ENCODE measurements around the gene URM1. TPM values are rescaled to one million over a fixed set of nuclear protein-coding genes. Genes with fewer than 3 reads are reported as not detected.
"Not testable (repeated sequence)": the region's sequence is repeated elsewhere in the genome, so short reads cannot be mapped to it uniquely, and the experiment has no call there.

URM1 gene
- polyA plus RNA-seq, 1 donor from 2014 or later = 80.8 TPM

- peaks cover 54% of the 10 kb centered on the region for H3K27me3 ChIP-seq (ENCODE audit: insufficient read depth, low read depth, low read length)
- H3K4me2 ChIP-seq (ENCODE audit: low read length) = no peak overlapping the region
- H3K9me3 ChIP-seq (ENCODE audit: low read length) = no peaks in the 10 kb centered on the region
- no peaks in the 10 kb centered on the region for H3K79me2 ChIP-seq (replicated peaks; ENCODE audit: insufficient read depth, low read length)
- no peak overlapping the region for H3K9ac ChIP-seq (ENCODE audit: low read length)
- H2AFZ ChIP-seq (ENCODE audit: low read depth, low read length) = no peak overlapping the region
- H3K4me3 ChIP-seq (ENCODE audit: low read length) = no peak overlapping the region
- H3K36me3 ChIP-seq (ENCODE audit: insufficient read depth, low read length) = no peaks in the 10 kb centered on the region
- TF ChIP-seq REST (IDR thresholded peaks at IDR 0.05; ENCODE audit: borderline replicate concordance) (no peak), EZH2 (IDR thresholded peaks at IDR 0.05; ENCODE audit: borderline replicate concordance, insufficient read depth, low read length, poor library complexity, severe bottlenecking) (no peak), RAD21 (conservative IDR thresholded peaks at IDR 0.05) (no peak), MXI1 (conservative IDR thresholded peaks at IDR 0.05; ENCODE audit: poor library complexity, severe bottlenecking) (no peak), POLR2AphosphoS5 (IDR thresholded peaks at IDR 0.05) (no peak), TAF1 (IDR thresholded peaks at IDR 0.05; ENCODE audit: low read depth) (no peak), EP300 (conservative IDR thresholded peaks at IDR 0.05; ENCODE audit: poor library complexity, severe bottlenecking) (no peak)
- no peaks in the 10 kb centered on the region for H3K9me2 ChIP-seq (ENCODE audit: insufficient read depth, low read length)
- H3K27ac ChIP-seq (ENCODE audit: low read length) = no peak overlapping the region
- H4K20me1 ChIP-seq (ENCODE audit: insufficient read depth) = no peaks in the 10 kb centered on the region
- H3F3A ChIP-seq (ENCODE audit: insufficient read depth, low read length, poor library complexity, severe bottlenecking) = no peaks in the 10 kb centered on the region
Observed at GRCh38 chr9:128411364-128412119, 40.4 kb downstream of the URM1 start.

- Histone ChIP-seq H3F3A (ENCODE audit: insufficient read depth, low read length, poor library complexity, severe bottlenecking) (no peaks in the 10 kb centered on the region), H3K27ac (ENCODE audit: low read length) (no peak overlapping the region), H3K27me3 (ENCODE audit: insufficient read depth, low read depth, low read length) (peaks cover 61% of the 10 kb centered on the region), H3K4me2 (ENCODE audit: low read length) (no peak overlapping the region), H3K9me3 (ENCODE audit: low read length) (no peaks in the 10 kb centered on the region), H4K20me1 (ENCODE audit: insufficient read depth) (no peaks in the 10 kb centered on the region), H3K9me2 (ENCODE audit: insufficient read depth, low read length) (no peaks in the 10 kb centered on the region), H3K4me3 (ENCODE audit: low read length) (no peak overlapping the region), H2AFZ (ENCODE audit: low read depth, low read length) (no peak overlapping the region), H3K36me3 (ENCODE audit: insufficient read depth, low read length) (no peaks in the 10 kb centered on the region), H3K9ac (ENCODE audit: low read length) (no peak overlapping the region), H3K79me2 (replicated peaks; ENCODE audit: insufficient read depth, low read length) (no peaks in the 10 kb centered on the region)
- peak; percentile 76 for TF ChIP-seq RAD21 (conservative IDR thresholded peaks at IDR 0.05)
- TF ChIP-seq TAF1 (IDR thresholded peaks at IDR 0.05; ENCODE audit: low read depth) = no peak
- peak; percentile 69 for TF ChIP-seq SMC3 (conservative IDR thresholded peaks at IDR 0.05; ENCODE audit: poor library complexity)
- TF ChIP-seq EZH2 (IDR thresholded peaks at IDR 0.05; ENCODE audit: borderline replicate concordance, insufficient read depth, low read length, poor library complexity, severe bottlenecking) = no peak
- peak; percentile 70 for TF ChIP-seq CTCF (IDR thresholded peaks at IDR 0.05; ENCODE audit: poor library complexity, severe bottlenecking)
- TF ChIP-seq POLR2AphosphoS5 (IDR thresholded peaks at IDR 0.05) = no peak
Observed at GRCh38 chr9:128412120-128412790, 41.1 kb downstream of the URM1 start.

- peaks cover 66% of the 10 kb centered on the region for H3K27me3 ChIP-seq (ENCODE audit: insufficient read depth, low read depth, low read length)
Observed at GRCh38 chr9:128413728-128414127, 42.6 kb downstream of the URM1 start.

More at GRCh38 chr9:128413728-128414127, 42.6 kb downstream of the URM1 start:
- H3K36me3 ChIP-seq (ENCODE audit: insufficient read depth, low read length); H4K20me1 ChIP-seq (ENCODE audit: insufficient read depth); H3K27ac ChIP-seq (ENCODE audit: low read length); H3F3A ChIP-seq (ENCODE audit: insufficient read depth, low read length, poor library complexity, severe bottlenecking); H3K9ac ChIP-seq (ENCODE audit: low read length); H3K9me3 ChIP-seq (ENCODE audit: low read length); H3K4me2 ChIP-seq (ENCODE audit: low read length); H2AFZ ChIP-seq (ENCODE audit: low read depth, low read length); H3K4me3 ChIP-seq (ENCODE audit: low read length); H3K9me2 ChIP-seq (ENCODE audit: insufficient read depth, low read length); H3K79me2 ChIP-seq (replicated peaks; ENCODE audit: insufficient read depth, low read length): not testable (repeated sequence)
